Measurements from ENCODE around the gene ADAM12.

DNA sequence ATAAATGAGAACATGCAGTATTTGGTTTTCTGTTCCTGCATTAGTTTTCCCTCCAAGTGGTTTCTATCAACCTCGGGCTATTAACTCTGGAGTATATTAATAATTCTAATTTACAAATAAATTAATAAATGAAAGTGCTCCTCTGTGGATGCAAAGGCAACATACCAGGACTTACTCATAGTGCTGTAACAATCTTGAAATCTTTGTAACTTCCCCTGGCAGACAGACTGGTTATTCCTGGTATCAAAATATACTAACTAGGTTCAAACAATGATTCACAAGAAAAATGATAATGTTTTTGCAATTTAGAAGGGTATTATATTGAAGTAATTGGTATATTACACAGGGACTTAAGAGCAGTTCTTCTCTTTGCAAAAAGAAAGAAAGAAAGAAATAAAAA is 314.7 kb downstream of the ADAM12 start:
- TF ChIP-seq POLR2A (IDR thresholded peaks at IDR 0.05), result no peak
- no peak for TF ChIP-seq CTCF (IDR thresholded peaks at IDR 0.05)
